Adrenal gland (tissue), 5 donors: Measurements from ENCODE around the gene PRDM11.

Experiments used
- CTCF ChIP-seq, 6 experiments: fragments of 450-650 bp in 4 of 6; fragments of 200-600 bp in 2 of 6; sonication (generic) in 1 of 6; IDR thresholded peaks; 1 replicate in 5 of 6; 2 replicates in 1 of 6; pipeline versions ENCODE4 v1.5.1 to v1.8.0; 2016 to 2021; ENCODE audit warnings: antibody characterized with exemption in 6 of 6, mild to moderate bottlenecking in 2 of 6, moderate library complexity in 1 of 6
- POLR2A ChIP-seq, 2 donors: fragments of 450-650 bp; IDR thresholded peaks; one replicate each; pipeline ENCODE4 v1.6.1; 2017; ENCODE audit warnings: antibody characterized with exemption in 2 of 2, mild to moderate bottlenecking in 2 of 2, moderate library complexity in 1 of 2
- donor health status: DM: no; HTN: no; CAD: no.

GRCh38 chr11:45144126-45145082 is 2.0 kb upstream of the PRDM11 start:
- TF ChIP-seq POLR2A (IDR thresholded peaks at IDR 0.05) (no peak), CTCF (IDR thresholded peaks at IDR 0.05) (no peak)
